ENCODE measurements around the gene MAGOH.

Gene MAGOH

GRCh38 chr1:53266038-53266437 is 27.7 kb upstream of the MAGOH start:
- no peak for TF ChIP-seq EZH2 (IDR thresholded peaks at IDR 0.05; ENCODE audit: borderline replicate concordance, low read length)
- TF ChIP-seq CTCF (IDR thresholded peaks at IDR 0.05; ENCODE audit: low read length), result 0 out of 2 replicates have a peak, but pooled peaks have one; percentile 13
- no peak overlapping the region for H3K9ac ChIP-seq (ENCODE audit: low read length)

GRCh38 chr1:53265581-53265980 is 27.3 kb upstream of the MAGOH start:
- Histone ChIP-seq H3K27ac (ENCODE audit: low read depth, low read length, poor library complexity, severe bottlenecking) (no peak overlapping the region), H3K4me3 (ENCODE audit: low read depth, low read length, poor library complexity, severe bottlenecking) (no peak overlapping the region), H3K4me1 (ENCODE audit: insufficient read depth, low read length, severe bottlenecking) (no peaks in the 10 kb centered on the region), H3K9me3 (ENCODE audit: low read length) (no peaks in the 10 kb centered on the region), H3F3A (ENCODE audit: insufficient read depth, low read length) (no peaks in the 10 kb centered on the region), H3K79me2 (ENCODE audit: insufficient read depth, low read length) (no peaks in the 10 kb centered on the region), H3K9ac (ENCODE audit: low read length) (no peak overlapping the region), H3K27me3 (ENCODE audit: insufficient read depth, low read length) (no peaks in the 10 kb centered on the region), H2AFZ (ENCODE audit: low read length) (no peak overlapping the region), H3K9me2 (ENCODE audit: low read depth, low read length) (no peaks in the 10 kb centered on the region), H3K36me3 (ENCODE audit: insufficient read depth, low read length) (peaks cover 95% of the 10 kb centered on the region), H3K4me2 (ENCODE audit: low read length) (no peak overlapping the region), H4K20me1 (ENCODE audit: insufficient read depth, low read length) (no peaks in the 10 kb centered on the region)
- no peak for TF ChIP-seq EZH2 (IDR thresholded peaks at IDR 0.05; ENCODE audit: borderline replicate concordance, low read length)
- TF ChIP-seq CTCF (IDR thresholded peaks at IDR 0.05; ENCODE audit: low read length), result no peak

More at GRCh38 chr1:53266038-53266437, 27.7 kb upstream of the MAGOH start:
- H3K27me3 ChIP-seq (ENCODE audit: insufficient read depth, low read length), result no peaks in the 10 kb centered on the region
- no peaks in the 10 kb centered on the region for H3K79me2 ChIP-seq (ENCODE audit: insufficient read depth, low read length)
- H3K4me1 ChIP-seq (ENCODE audit: insufficient read depth, low read length, severe bottlenecking), result no peaks in the 10 kb centered on the region
- no peaks in the 10 kb centered on the region for H3K9me3 ChIP-seq (ENCODE audit: low read length)
- H3K27ac ChIP-seq (ENCODE audit: low read depth, low read length, poor library complexity, severe bottlenecking), result no peak overlapping the region
- no peaks in the 10 kb centered on the region for H4K20me1 ChIP-seq (ENCODE audit: insufficient read depth, low read length)
- H3K4me2 ChIP-seq (ENCODE audit: low read length), result no peak overlapping the region
- H3K36me3 ChIP-seq (ENCODE audit: insufficient read depth, low read length), result peaks cover 95% of the 10 kb centered on the region
- H2AFZ ChIP-seq (ENCODE audit: low read length), result no peak overlapping the region
- no peaks in the 10 kb centered on the region for H3K9me2 ChIP-seq (ENCODE audit: low read depth, low read length)
- H3K4me3 ChIP-seq (ENCODE audit: low read depth, low read length, poor library complexity, severe bottlenecking), result no peak overlapping the region
- no peaks in the 10 kb centered on the region for H3F3A ChIP-seq (ENCODE audit: insufficient read depth, low read length)

GRCh38 chr1:53264048-53264447 is 25.7 kb upstream of the MAGOH start:
- H3K9me2 ChIP-seq (ENCODE audit: low read depth, low read length), result no peaks in the 10 kb centered on the region
- H2AFZ ChIP-seq (ENCODE audit: low read length), result no peak overlapping the region
- no peaks in the 10 kb centered on the region for H3K4me1 ChIP-seq (ENCODE audit: insufficient read depth, low read length, severe bottlenecking)
- H3K79me2 ChIP-seq (ENCODE audit: insufficient read depth, low read length), result no peaks in the 10 kb centered on the region
- no peak overlapping the region for H3K4me3 ChIP-seq (ENCODE audit: low read depth, low read length, poor library complexity, severe bottlenecking)
- H3K9ac ChIP-seq (ENCODE audit: low read length), result no peak overlapping the region
- H3K4me2 ChIP-seq (ENCODE audit: low read length), result no peak overlapping the region
- no peaks in the 10 kb centered on the region for H3K27me3 ChIP-seq (ENCODE audit: insufficient read depth, low read length)
- TF ChIP-seq CTCF (IDR thresholded peaks at IDR 0.05; ENCODE audit: low read length), result no peak
- no peak for TF ChIP-seq EZH2 (IDR thresholded peaks at IDR 0.05; ENCODE audit: borderline replicate concordance, low read length)
- peaks cover 97% of the 10 kb centered on the region for H3K36me3 ChIP-seq (ENCODE audit: insufficient read depth, low read length)
- no peaks in the 10 kb centered on the region for H3K9me3 ChIP-seq (ENCODE audit: low read length)
- H3K27ac ChIP-seq (ENCODE audit: low read depth, low read length, poor library complexity, severe bottlenecking), result no peak overlapping the region
- no peaks in the 10 kb centered on the region for H3F3A ChIP-seq (ENCODE audit: insufficient read depth, low read length)
- no peaks in the 10 kb centered on the region for H4K20me1 ChIP-seq (ENCODE audit: insufficient read depth, low read length)
